Left renal cortex interstitium (tissue), 4 donors: ENCODE data around the gene RCAN2. TPM values are rescaled to one million over a fixed set of nuclear protein-coding genes. Genes with fewer than 3 reads are reported as not detected.

ENCODE experiments used
- DNase-seq, 4 donors: peaks; one replicate each; pipeline ENCODE4 v3.0.0-alpha.2; 2013; ENCODE audit warnings: low read depth in 4 of 4, low spot score in 2 of 4, missing footprints in 1 of 4
- polyA plus RNA-seq, 4 donors: library from polyadenylated mRNA; unstranded; fragments of 120-200 nt; gene quantifications; one replicate each; pipeline ENCODE4 v1.2.1, GENCODE V29; 2013; ENCODE audit not compliant: insufficient read length in 4 of 4

The RCAN2 gene
- polyA plus RNA-seq, 4 donors, result 19.9 to 28.9 (median 21.9) TPM

- no peak for DNase-seq
These were observed 301.5 kb downstream of the RCAN2 start for GRCh38 chr6:46189726-46190125.

DNA sequence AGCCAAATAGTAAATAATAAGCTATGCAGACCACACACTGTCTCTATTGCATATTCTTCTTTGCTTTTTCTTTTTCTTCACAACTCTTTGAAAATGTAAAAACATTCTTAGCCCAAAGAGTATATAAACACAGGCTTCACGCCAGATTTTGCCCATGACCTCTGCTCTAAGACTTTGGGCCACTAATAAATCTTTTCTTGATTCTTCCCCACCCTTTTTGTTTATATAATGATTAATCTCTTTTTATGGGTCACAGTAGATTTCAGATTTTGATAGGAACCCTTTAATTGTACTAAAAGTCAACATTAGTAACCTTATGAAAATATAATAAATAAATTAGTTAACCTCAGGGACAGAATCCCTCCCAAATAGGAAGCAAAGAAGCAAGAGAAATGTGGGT lies 304.7 kb downstream of the RCAN2 start:
- no peak for DNase-seq

DNA sequence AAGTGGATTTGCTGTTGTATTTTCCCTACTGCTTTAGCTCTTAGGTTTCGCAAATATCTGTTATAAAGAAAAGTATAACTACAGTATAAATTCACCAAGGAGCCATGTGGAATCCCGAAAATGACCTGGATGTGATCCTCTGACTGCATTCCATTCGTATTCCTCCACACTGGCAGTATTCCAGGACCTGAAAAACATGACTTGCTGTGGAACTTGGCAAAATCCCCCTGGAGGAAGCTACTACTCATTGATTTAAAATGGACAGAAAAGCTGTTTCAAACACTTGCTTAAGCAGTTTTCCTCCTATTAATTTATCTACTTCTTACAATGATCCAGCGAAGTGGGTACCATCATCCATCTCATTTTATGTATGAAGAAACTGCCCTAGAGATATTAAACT lies 307.1 kb downstream of the RCAN2 start:
- no peak for DNase-seq

DNA sequence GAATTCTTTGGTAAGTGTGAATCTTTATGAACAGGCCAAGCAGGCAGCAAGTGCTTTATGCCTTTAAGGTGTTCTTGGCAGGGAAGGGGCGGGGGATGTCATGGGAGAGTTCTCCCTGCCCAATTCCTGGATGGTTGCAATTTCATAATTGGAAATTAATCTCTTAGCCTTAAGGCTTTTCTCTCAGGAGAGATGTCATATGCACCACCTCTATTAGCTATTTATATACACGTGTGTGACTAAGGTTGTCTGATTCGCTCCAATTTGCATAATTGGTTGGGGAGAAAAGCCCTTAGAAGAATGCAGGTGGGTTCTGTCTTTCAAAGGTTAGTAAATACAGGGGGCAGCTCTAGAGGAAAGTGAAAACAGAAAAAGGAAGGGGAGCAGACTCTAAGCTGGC lies 315.3 kb downstream of the RCAN2 start:
- no peak for DNase-seq

GRCh38 chr6:46175446-46175845 lies 315.8 kb downstream of the RCAN2 start:
- DNase-seq, result no peak

DNA sequence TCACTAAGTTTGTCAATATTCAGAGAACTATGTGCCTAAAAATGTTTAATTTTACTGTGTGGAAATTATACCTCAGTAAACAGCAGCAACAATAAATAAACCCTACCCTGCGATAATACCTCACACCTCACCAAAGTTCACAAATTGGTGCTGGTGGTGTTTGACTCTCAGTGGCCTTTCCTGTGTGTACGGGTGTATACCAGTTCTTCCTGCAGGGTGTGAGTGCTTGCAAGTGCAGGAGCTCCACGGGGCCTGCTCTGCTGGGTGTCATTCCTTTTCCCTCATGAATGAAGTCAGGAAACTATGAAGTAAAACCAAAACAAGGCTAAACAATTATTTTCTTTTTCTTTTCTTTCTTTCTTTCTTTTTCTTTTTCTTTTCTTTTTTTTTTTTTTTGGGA lies 316.3 kb downstream of the RCAN2 start:
- DNase-seq, result no peak

DNA sequence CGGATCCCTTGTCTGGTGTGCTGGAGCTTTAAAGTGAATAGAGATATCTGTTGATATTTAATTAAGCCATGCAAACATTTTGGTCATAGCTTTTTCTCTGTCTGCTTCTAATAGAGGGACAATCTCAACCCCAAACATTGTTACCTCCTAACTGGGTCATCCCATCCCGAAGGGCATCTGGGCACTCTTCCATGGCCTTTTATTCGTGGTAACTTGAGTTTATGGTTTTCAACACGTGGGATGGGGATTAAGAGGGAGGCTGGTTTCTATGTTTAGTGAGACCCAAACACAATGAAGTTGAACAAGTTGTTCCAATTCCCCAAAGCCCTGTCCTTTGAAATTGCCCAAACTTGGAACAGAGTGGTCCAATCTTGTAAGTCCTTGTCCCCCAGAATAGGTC lies 319.1 kb downstream of the RCAN2 start:
- no peak for DNase-seq

Other genes starting within 250 kb of the RCAN2 start
- gene CYP39A1, start 161.4 kb upstream of the RCAN2 start, polyA plus RNA-seq, result 1 to 10 TPM; 6.3 to 8.6 (median 7.5) TPM
- gene SLC25A27, start 161.5 kb upstream of the RCAN2 start, polyA plus RNA-seq, result 10 to 100 TPM; 22.9 to 76.0 (median 42.9) TPM
- 1 to 10 TPM; 1.1 to 5.4 (median 2.4) TPM for gene TDRD6, start 196.4 kb upstream of the RCAN2 start, polyA plus RNA-seq
- gene PLA2G7, start 243.9 kb upstream of the RCAN2 start, polyA plus RNA-seq, result 1 to 10 TPM; 2.0 to 3.1 (median 2.4) TPM